ENCODE data around the gene TLK1.

- TF ChIP-seq CTCF (IDR thresholded peaks at IDR 0.05) (no peak), POLR2A (IDR thresholded peaks at IDR 0.05) (no peak)
Observed at GRCh38 chr2:171150694-171151285, 9.9 kb downstream of the TLK1 start.
